Cortex of kidney (tissue), 1 donor: ENCODE data around the gene NNAT.

Source experiments
- DNase-seq: peaks from one replicate; lab custom pipeline; 2025; lab: John Stamatoyannopoulos, UW

Gene NNAT

DNA sequence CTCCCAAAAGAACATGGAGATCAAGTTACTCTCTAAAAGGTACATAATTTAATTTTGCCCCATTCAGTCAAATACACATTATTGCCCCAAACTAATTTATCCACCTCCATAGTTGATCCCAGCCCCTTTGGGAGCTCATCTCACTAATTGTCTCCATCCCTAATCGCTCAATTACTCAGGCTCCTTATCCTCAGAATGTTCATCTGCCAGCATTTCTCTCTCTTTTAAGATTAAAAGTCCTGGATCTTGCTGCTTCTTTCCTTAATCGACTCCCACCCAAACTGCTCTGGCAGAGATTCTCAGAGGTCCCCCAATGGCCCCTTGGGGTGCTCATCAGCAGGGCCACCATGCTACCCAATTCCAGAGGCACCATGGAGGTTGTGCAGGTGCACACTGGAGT lies 18.4 kb upstream of the NNAT start:
- DNase-seq = no peak

DNA sequence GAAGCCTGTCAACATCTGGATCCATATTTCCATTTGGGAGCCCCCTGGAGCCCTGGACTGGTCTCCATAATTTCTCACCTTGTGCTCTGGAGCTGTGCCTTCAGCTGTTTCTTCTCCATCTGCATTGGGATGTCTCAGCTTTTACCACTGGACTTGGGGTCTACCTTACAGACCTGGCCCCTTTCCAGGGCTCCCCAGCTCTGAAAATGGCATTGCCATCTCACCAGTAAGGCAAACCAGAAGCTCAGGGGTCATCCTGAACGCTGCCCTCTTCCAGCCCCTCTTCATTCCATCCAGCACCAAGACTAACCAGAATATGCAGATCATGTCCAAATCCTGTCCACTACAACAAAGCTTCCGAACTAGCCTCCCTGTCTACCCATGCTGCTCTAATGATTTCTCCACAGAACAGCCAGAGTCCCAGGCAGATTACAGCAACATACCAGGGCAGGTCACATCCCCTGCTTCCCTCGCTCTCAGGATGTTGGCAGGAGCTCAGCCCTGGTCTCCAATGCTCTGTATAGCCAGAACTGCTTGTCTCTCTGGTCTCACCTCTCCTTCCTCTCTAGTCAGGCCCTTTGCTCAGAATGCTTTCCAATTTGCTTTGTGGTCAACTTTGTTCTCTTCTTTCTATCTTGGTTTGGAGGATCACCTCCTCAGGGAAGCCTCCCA lies 17.7 kb upstream of the NNAT start:
- DNase-seq = no peak

DNA sequence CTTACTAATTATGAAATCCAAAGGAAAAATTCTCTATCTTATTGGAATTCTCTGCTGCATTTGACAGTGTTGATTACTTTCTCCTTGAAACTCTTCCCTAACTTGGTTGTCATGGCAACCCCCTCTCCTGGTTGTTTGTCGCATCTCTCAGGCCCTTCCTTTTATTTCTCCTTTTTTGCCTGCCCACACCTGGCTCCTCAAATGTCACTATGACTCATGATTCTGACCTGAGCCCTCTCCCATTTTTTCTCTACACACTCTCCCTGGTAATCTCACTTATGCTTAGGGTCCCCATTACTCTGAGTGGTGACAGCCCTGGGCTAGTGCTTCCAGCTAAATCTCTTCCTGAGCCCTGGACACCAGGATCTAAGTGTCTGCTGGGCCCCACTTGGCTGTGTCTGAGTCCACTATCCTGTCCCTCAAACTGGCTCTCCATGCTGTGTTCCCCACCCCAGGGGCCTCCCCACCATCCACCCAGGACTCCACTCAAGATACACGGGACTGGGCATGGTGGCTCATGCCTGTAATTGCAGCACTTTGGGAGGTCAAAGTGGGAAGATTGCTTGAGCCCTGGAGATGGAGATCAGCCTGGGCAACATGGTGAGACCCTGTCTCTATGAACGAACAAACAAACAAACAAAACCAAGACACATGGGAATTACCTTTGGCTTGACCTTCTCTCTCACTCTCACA lies 16.5 kb upstream of the NNAT start:
- DNase-seq = no peak

DNA sequence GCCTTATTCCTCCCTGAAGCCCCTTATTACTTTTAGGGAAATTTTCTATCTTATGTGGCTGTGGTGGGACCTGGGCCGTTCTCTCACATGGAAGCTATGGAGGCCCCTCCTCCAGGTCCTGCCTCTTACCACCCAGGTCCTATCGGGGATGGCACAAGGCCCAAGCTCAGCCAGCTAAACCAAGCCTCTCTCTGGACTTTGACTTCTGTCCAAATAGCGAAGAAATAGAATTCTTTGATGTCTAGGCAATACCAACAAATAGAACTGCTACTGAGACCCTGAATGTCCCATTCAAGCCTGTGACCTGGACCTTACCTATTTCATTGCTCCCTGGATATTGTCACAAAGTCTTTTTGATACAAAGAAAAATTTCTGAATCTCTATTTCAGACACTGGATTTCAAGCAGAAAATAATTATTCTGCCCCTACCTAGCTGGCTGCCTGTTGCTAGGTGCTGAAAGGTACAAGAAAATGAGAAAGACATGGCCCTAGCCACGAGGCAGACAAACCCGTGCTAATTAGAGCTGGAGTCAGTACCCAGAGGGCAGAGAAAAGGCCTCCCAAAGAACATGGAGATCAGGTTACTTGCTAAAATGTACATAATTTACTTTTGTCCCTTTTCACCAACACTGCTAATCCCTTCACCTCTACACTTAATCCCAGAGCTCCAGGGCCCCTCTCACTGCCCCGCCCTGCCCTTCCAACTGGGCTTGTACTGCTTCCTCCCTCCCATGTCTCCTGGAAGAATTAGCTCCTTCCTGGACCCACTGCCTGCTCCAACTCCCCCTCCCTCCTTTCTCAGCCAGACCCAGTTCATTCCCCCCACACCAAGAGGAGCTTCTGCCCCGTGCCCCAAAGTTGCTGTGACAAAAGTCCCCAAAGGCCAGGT lies 15.5 kb upstream of the NNAT start:
- DNase-seq = no peak

DNA sequence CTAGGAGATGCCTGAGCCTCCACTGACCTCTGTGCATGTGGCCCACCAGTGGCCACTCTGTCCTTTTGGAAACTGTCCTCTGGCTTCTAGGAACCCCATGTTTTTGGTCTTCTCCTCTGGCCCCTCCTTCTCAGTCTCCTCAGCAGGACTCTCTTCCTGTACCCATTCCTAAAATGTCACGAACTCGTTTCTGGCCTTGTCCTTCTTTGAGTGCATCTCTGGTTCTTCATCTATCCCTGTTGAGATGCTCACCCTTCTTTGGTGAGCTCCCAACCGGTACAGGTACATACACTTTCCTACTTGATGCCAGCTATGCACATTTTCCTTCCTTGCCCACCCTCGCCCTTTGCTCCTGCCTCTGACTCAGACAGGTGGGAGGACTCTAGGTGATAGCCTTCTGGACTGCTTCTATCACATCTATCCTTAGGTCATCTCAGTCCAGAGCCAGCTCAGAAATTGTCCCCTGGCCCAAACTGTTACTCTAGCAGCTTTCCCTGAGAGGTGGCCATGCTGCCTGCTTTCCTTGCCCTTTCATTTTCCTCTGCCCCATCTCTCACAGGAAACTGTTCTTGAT lies 14.8 kb upstream of the NNAT start:
- no peak for DNase-seq

DNA sequence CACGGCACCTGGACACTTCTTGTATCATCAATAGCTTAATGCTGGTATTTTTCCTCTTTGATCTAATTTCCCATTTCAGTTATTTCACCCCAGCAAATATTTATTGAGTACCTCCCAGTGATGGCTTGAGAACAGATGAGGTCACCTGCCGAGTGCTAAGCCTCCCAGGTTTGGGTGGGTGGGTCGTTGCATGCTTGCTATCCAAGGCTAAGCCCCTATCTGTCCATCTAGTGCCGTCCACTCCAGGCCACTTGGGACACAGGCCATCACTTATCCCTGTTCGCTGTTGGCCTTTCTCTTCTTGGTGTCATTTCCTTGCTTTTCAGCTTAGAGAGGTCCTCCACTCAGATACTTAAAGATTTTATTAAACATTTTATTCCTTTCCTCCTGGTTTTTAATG lies 10.8 kb upstream of the NNAT start:
- no peak for DNase-seq

DNA sequence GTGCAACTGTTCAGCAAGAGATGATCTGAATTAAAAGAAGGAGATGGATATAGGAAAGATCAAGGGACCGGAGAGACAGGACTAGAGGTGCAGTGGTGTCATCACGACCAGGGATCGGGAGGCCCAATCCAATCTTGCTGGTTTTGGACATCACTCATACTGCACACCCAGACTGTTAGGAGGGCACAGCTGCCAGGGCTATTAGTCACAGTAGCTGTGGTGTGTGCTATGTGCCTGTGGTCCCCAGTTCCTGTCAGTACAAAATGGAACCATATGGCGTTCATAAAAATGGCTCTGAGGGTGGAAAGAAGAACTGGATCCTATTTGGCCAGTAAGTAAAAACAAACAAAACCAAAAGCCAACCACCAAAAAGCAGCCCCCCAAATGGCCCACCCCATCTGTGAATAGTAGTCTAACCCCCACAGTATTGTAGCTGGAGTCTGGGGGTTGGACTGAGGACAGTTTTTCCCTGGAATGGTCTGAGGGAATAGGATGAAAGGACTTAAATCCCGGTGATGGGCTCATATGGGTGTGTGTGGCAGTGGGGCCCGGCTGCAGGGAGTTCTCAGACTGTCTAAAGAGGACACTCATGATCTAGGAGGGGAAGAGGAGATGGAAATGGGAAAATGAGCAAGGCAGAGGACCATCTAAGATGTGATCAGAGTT lies 9.3 kb upstream of the NNAT start:
- no peak for DNase-seq

DNA sequence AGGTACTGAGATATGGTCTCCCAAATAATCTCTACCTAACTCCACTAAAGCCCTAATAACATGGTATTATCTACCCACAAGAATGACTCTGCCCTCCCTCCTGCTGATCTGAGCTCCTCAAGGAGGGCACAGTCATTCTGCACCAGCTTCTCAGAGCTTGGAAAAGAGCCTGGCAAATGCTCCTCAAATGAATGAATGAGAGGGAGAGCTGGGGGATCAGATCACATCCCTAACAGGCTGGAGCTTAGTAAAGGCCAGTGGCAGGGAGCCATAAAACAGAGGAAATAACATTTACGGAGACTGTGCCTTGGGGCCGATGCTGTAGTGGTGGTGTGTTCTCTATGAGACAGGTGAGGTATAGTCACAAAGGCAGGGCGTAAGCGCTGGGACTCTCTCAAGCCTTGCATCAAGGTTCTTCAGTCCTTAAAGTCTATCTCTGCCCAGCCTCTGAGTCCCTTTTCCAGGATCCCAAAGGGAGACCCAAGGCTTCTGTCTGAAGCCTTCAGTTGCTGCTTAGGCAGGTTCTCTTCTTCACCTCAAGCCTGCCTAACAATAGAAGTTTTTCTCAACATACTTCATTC lies 7.2 kb upstream of the NNAT start:
- no peak for DNase-seq

DNA sequence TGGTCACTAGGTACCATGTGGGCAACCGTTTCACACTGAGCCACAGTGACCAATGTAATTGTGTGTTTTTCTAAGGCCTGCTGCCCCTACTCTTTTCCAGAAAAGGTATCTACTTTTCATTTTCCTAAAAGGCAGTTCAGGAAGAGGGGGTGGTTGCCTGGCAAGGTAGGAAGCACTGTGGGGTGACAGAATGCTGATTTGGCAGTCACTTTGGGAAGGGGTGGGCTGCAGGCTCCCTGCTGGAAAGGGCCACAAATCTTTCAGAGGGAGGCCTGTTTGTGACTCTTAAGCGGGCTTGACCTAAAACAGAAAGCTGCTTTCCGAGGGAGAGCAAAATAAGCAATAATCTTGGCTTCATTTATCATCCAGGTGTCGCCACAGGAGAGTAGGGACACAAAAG lies 5.2 kb upstream of the NNAT start:
- DNase-seq = no peak

DNA sequence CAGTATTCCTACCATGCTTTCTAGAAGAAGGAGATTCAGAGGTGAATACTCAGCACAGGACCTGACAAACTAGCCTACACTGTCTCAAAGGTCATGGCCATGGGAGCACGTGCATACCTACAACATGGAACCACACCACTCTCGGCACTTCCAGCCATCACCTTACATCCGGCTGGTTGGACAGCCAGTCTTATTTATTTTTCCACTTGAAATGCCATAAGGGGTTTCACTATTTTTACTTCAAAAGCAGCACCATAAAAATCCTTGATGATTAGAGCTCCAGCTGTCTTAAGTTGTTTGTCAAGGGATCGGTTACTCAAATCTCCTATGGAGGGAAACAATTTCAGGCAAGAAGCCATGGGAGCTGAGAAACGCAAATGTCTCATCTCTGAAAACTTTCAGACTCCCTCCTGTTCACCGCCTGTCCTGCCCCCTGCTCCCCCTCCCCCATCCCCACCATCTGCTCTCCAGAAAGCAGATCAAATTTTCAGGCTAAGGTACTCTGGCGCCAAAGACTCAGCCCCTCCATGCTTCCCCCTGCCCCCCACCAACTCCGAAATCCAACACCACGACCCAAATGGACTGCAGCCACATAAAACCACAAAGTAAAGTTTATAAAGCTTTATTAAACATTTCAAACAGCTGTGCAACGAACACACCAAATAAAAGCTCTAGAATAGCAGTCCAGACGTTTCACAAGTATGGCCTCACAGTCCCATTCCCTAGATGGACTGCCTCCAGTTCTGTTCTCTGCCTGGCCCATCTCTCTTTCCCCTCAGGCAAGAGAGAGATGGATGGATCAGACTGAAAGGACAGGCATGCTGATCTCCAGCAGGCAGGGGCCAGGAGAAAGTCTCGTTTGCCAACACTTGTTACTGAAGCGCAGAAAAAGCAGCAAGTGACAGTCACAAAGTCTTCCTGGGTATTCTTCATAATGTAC lies 4.0 kb upstream of the NNAT start:
- DNase-seq = no peak

DNA sequence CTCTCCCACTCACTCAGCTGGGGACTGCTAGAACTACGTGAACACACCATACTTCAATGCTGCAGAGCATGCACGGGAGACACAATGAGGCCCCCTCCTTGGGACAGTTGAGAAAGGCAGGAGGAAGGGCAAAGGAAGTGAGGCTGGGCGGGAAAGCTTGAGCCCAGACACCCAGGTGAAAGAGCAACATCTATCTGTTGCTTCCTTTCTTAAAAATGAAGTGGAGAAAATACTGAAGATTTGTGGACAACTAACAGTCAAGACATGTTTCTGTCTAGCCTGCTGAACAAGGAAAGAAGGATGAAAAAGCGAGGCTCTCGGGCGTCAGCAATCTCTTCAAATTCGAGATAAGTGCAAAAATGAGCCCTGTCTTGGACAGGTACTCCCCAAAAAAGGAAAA lies 3.0 kb upstream of the NNAT start:
- DNase-seq = no peak

DNA sequence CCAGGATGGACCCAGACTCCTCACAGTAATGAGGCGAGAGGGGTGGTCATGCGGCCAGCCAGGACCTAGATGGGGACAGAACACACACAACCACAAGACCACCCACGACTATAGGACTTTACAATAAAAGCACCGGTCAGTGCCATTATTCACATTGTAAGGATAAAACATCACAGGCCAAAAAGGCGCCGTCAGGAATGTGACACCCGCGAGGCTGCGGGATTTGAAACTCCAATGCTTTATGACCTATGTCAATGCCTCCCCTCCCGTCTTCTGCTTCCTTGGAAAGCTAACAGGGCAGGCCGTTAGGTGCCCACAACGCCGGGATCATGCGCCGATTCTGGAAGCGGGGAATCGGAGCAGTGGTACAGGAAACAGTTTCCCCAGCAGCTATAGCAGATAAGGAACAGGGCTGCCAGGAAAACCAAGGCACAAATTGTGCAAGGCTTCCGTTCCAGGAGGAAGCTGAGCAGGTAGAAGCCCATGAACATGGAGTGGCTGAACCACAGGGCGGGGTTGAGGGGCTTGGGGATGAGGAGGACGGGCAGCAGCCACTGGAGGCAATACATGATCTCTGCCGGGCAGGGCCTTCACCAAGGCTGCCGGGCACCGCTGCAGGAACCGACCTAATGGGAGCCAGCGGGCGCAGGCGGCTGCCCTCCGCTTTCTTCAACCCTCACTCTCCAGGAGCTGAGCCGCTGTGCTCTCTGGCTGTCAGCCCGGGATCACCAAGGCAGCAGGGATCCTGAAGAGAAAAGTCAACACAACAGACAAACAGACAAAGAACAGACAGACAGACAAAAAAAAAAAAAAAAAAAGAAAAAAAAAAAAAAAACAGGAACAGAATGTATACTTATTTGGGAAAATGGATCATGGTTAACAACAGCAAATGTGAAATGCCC lies 2.2 kb upstream of the NNAT start:
- DNase-seq = no peak

DNA sequence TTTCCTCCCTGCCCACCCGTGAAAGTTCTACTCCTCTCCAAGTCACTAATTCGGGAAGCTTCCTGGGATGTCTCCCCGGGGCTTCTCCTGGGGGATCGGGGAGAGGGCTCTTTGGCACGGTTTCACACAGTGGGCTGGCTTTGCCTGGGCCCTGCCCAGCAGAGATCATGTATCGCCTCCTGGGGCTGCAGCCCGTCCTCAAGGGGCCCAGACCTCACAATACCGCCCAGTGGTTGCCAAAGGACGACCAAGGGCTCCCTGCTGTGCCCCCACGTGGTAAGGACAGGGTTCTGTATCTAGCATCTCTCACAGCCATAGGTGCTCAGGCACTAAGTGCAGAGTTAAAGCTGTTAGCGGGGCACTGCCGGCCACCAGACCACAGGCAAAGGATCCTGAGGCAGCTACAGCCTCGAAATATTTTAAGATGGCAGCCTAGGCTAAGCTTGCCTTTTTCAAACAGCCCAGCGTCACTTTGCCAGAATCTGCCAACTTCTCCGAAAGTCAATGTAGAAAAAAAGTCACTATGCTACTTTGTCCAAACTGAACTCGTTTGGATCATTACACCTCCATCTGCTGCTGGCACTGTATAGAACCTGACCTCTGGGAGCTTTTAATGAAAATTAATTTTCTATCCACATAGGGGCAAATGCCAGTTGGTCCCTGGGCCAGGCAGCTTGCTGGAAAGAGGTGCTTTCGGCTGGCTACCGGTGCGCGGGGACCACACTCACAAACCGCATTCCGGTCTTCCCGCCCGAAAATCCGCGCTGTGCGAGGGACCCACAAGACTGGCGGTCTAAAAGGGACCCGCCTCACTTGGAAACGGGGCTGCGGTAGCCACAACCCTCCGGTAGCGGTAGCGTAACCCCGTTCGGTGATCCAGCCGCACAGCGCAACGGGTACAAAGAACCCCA lies 1.3 kb upstream of the NNAT start:
- DNase-seq = no peak

DNA sequence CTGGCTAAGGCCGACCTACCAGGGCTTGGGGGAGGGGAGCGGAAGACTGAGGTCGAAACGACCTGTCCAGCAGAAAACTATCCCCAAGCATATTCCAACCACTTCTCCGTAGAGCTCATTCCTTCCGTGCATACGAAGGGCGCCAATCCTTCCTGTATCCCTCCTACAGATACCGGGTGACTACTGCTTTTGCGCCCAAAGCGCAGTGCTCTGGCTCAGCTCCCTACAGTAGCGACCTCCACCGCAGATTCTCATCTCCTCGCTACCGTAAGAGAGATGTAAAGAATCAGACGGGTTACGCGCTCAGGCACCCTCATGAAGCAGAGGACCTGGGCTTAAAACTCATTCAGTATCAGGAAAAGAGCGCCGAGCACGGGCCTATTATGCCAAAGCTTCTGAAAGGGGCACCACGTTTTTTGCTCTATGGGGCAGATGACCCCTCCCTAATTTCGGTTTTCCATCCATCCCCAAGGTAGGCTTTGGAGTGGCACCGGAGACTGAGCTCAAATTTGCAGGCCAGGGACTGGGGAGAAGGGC lies 563 bp upstream of the NNAT start:
- no peak for DNase-seq

DNA sequence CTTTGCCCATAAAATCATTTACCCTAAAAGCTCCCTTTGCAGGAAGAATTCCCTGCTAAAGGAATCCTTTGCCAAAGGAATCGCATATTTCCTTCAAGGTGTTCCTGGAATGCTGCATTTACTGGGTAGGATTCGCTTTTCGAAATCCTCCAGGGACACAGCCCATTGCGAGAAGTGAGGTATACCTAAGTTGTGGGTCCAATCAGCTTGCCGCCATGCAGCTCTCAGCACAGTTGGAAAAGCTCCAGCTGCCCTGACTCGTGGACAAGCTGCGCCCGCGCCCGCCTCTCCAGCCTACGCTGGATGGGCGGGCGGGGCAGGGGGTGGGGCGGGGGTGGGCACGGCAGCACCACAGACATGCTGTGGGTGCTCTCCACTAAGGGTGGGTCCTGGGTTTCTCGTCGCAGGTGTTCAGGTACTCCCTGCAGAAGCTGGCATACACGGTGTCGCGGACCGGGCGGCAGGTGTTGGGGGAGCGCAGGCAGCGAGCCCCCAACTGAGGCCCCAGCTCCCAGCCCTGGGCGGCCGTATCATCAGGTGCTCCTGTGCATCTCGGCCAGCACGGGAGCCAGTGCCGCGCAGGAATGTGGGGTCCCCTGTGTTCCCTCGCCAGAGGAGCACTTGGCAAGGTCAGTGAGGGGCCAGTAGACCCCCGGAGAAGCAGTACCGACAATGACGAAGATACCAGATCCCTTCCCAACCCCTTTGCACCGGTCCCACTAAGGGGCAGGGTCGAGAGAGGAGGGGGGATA lies 1.4 kb downstream of the NNAT start:
- no peak for DNase-seq

DNA sequence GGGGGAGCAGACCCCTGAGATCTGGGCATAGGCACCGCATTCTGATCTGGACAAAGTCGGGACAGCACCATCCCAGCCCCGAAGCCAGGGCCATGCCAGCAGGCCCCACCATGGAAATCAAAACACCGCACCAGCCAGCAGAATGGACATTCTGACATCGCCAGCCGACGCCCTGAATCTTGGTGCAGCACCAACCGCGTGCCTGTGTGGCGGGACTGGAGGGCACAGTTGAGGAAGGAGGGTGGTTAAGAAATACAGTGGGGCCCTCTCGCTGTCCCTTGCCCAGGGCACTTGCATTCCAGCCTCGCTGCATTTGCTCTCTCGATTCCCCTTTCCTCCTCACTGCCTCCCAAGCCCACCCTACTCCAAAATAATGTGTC lies 2.0 kb downstream of the NNAT start:
- DNase-seq = no peak

DNA sequence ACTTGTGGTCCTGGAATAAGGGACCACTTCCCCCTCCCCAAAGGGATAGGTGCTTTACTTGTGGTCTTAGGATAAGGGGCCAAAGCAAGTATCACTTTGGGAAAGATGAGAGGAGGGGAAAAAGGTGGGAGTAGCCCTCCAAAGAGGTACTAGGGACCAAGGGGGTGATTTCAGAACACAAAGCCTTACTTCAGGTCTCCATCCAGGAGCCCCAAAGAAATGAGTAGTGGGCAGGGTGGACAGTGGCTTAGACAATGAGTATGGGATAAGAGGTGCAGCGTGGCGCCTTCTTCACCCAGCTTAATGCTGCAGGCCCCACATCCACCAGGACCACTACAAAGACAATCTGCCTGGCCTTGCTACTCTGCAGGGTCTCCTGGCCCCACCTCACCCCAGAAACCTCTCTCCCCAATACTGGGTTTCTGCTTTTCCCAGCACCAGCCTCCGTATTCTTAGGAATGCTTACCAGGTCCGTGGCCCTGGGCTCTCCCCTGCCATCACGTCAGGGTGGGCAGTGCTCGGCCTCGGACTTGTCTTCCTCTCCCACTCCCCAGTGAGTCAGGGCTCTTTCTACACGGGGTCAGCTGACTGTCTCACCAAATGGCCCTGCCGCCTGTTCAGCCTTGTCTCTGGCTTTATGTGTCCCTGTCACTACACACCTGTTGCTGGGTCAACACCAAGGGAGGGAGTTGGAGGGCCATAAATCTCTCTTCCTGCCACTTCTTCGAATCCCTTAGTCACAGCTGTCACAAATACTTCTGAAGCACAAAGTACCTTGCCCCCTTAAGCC lies 3.1 kb downstream of the NNAT start:
- no peak for DNase-seq
